ENCODE results near the gene BCAS3. TPM values are rescaled to one million over a fixed set of nuclear protein-coding genes. Genes with fewer than 3 reads are reported as not detected.
A peak's percentile ranks its signal among the peaks of the same experiment; 100 is the strongest.

The BCAS3 gene
- total and polyA plus RNA-seq, 4 donors, result 11.6 to 47.6 (median 27.4) TPM

DNA sequence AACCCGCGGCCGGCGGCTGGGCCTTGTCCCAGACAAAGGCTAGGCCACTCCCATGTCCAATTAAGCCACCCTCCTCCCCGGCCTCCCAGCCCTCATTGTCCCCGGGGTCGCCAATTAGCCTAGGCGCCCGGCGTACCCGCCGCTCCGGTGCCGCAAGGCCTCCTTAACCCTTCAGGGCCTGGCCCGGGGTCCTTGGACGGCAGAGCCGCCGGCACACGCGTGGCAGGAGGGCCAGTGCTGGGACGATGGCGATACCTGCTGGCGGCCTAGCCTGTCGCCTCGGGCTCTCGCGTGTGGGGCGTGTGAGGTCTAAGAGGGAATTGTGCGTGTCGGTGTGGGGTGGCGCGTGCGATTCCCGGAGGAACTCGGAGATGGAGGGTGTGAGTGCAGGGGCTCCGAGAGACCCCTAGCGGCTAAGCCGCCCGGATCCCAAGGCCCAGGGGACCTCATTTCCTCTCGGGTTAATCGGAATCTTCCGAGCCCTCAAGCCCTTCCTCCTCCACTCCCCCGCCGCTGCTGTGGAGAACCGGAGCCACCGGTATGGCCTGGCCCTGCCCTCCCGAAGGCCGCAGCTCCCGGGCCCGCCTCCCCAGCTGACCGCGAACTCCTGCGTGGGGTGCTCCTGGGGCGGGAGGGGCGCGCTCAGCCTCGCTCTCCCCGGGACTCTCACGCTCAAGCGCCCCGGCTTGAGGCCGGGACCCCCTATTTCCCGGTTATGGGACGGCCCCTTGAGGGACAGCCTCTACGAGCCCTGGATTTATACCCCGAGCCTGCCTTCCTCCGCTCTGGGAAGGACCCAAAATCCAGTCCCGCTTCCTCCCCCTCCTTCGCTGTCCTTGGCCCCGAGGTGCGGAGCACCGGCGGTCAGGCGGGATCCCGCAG lies 733.9 kb downstream of the BCAS3 start:
- Histone ChIP-seq H3K36me3 (ENCODE audit: control insufficient read depth in 1 of 2, insufficient read depth in 2 of 2, low read length in 1 of 2) (no peaks in the 10 kb centered on the region), H3K4me3 (ENCODE audit: low read length in 2 of 2) (peak overlapping the region; percentile 3 to 64), H3K4me1 (ENCODE audit: control insufficient read depth in 1 of 2, insufficient read depth in 2 of 2, low read length in 2 of 2) (no peaks in the 10 kb centered on the region), H3K27me3 (ENCODE audit: control insufficient read depth in 1 of 2, insufficient read depth in 2 of 2, low read length in 1 of 2) (no peaks in the 10 kb centered on the region), H3K9me3 (ENCODE audit: control insufficient read depth, low read length) (no peaks in the 10 kb centered on the region), H3K27ac (ENCODE audit: low read depth in 1 of 2, low read length in 2 of 2) (peak overlapping the region; percentile 38 to 97)
- ATAC-seq (ENCODE audit: low FRiP score) (peak; percentile 66), DNase-seq (peak; percentile 77 to 86)
- WGBS, 2 donors, result 1% methylated on average over 71 to 75 of the region's 75 CpGs
- intact Hi-C loops (cut with DNase I), result loop anchor here (2.0 to 10.0 kb wide), 5 partner anchors 81 to 689 kb away; partner anchors contain the start of gene MED13 (in 1 of the 2)

GRCh38 chr17:61412143-61412859 lies 734.6 kb downstream of the BCAS3 start:
- peak; percentile 88 to 94 for DNase-seq
- Histone ChIP-seq H3K4me3 (ENCODE audit: low read length in 2 of 2) (peak overlapping the region; percentile 29 to 64), H3K27me3 (ENCODE audit: control insufficient read depth in 1 of 2, insufficient read depth in 2 of 2, low read length in 1 of 2) (no peaks in the 10 kb centered on the region), H3K36me3 (ENCODE audit: control insufficient read depth in 1 of 2, insufficient read depth in 2 of 2, low read length in 1 of 2) (no peaks in the 10 kb centered on the region), H3K9me3 (ENCODE audit: control insufficient read depth, low read length) (no peaks in the 10 kb centered on the region), H3K4me1 (ENCODE audit: control insufficient read depth in 1 of 2, insufficient read depth in 2 of 2, low read length in 2 of 2) (no peaks in the 10 kb centered on the region), H3K27ac (ENCODE audit: low read depth in 1 of 2, low read length in 2 of 2) (peak overlapping the region; percentile 38 to 97)
- peak; percentile 90 for ATAC-seq (ENCODE audit: low FRiP score)
- WGBS, 2 donors, result 0% methylated on average over 55 to 69 of the region's 69 CpGs
- intact Hi-C loops (cut with DNase I), result loop anchor here (2.0 to 10.0 kb wide), 5 partner anchors 80 to 690 kb away; partner anchors contain the start of gene MED13 (in 1 of the 2)

- ATAC-seq (ENCODE audit: low FRiP score), result no peak
- H3K27ac ChIP-seq (ENCODE audit: low read depth in 1 of 2, low read length in 2 of 2), result peak overlapping the region; percentile 10 to 24
- H3K9me3 ChIP-seq (ENCODE audit: control insufficient read depth, low read length), result no peaks in the 10 kb centered on the region
- WGBS, 2 donors, result 12 to 16% methylated on average over 33 to 38 of the region's 38 CpGs
- peak in 1 of 2 donors; percentile 51 for DNase-seq
- H3K36me3 ChIP-seq (ENCODE audit: control insufficient read depth in 1 of 2, insufficient read depth in 2 of 2, low read length in 1 of 2), result no peaks in the 10 kb centered on the region
- H3K4me3 ChIP-seq (ENCODE audit: low read length in 2 of 2), result peak overlapping the region; percentile 29 to 64
- H3K27me3 ChIP-seq (ENCODE audit: control insufficient read depth in 1 of 2, insufficient read depth in 2 of 2, low read length in 1 of 2), result no peaks in the 10 kb centered on the region
- no peaks in the 10 kb centered on the region for H3K4me1 ChIP-seq (ENCODE audit: control insufficient read depth in 1 of 2, insufficient read depth in 2 of 2, low read length in 2 of 2)
- intact Hi-C loops (cut with DNase I), result loop anchor here (2.0 to 10.0 kb wide), 5 partner anchors 79 to 691 kb away; partner anchors contain the start of gene MED13 (in 1 of the 2)
Measured at GRCh38 chr17:61412860-61413660, 735.4 kb downstream of the BCAS3 start.

- peak in 1 of 2 donors; percentile 30 for DNase-seq
- no peaks in the 10 kb centered on the region for H3K9me3 ChIP-seq (ENCODE audit: control insufficient read depth, low read length)
- no peaks in the 10 kb centered on the region for H3K27me3 ChIP-seq (ENCODE audit: control insufficient read depth in 1 of 2, insufficient read depth in 2 of 2, low read length in 1 of 2)
- no peak overlapping the region for H3K4me3 ChIP-seq (ENCODE audit: low read length in 2 of 2)
- intact Hi-C loops (cut with DNase I), result loop anchor here (2.0 to 10.0 kb wide), 5 partner anchors 79 to 691 kb away; partner anchors contain the start of gene MED13 (in 1 of the 2)
- H3K36me3 ChIP-seq (ENCODE audit: control insufficient read depth in 1 of 2, insufficient read depth in 2 of 2, low read length in 1 of 2), result no peaks in the 10 kb centered on the region
- 87 to 92% methylated on average over 8 of the region's 8 CpGs for WGBS, 2 donors
- no peak for ATAC-seq (ENCODE audit: low FRiP score)
- no peaks in the 10 kb centered on the region for H3K4me1 ChIP-seq (ENCODE audit: control insufficient read depth in 1 of 2, insufficient read depth in 2 of 2, low read length in 2 of 2)
- H3K27ac ChIP-seq (ENCODE audit: low read depth in 1 of 2, low read length in 2 of 2), result no peak overlapping the region
Measured at GRCh38 chr17:61413661-61414126, 736.0 kb downstream of the BCAS3 start.

DNA sequence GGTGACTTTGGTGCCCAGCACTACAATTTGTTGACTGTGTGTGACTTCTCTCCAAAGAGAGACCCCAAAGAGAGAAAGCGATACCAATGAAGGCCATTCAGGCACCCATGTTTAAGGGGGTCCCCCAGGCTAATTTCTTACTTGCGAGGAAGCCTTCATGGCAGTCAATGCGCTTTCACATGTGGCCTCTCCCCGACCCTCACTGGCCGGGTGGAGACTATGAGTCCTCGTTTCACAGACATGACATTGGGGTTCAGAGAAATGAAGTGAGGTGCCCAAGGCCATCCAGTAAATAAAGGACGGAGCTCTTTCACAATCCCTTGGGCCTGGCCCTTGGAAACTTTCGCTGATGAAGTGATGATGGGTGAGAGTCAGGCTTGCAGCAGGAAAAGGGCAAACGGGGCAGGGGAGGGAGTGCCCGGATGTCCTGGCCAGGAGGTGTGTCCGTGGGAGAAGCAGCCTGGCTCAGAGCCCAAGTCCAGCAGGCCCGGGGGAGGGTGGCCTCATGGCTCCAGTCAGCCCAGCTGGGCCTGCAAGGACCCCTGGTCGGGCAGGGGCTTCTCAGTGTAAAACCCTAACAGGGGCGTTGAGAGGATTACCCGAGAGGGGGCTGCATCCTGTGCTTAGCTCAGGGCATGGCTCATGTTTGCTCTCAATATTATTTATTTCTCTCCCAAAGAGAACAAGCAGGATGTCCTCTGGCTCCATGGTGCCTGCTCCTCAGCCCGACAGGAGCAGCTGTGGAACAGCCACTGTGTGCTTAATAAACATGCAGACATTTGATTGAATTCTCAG lies 736.7 kb downstream of the BCAS3 start:
- no peaks in the 10 kb centered on the region for H3K4me1 ChIP-seq (ENCODE audit: control insufficient read depth in 1 of 2, insufficient read depth in 2 of 2, low read length in 2 of 2)
- H3K36me3 ChIP-seq (ENCODE audit: control insufficient read depth in 1 of 2, insufficient read depth in 2 of 2, low read length in 1 of 2), result no peaks in the 10 kb centered on the region
- H3K27me3 ChIP-seq (ENCODE audit: control insufficient read depth in 1 of 2, insufficient read depth in 2 of 2, low read length in 1 of 2), result no peaks in the 10 kb centered on the region
- intact Hi-C loops (cut with DNase I), result loop anchor here in 1 of 2 donors (5.0 to 10.0 kb wide), 4 partner anchors 78 to 692 kb away; partner anchors contain the start of gene MED13
- H3K27ac ChIP-seq (ENCODE audit: low read depth in 1 of 2, low read length in 2 of 2), result no peak overlapping the region
- peak; percentile 64 to 79 for DNase-seq
- 67 to 68% methylated on average over 16 of the region's 16 CpGs for WGBS, 2 donors
- no peak overlapping the region for H3K4me3 ChIP-seq (ENCODE audit: low read length in 2 of 2)
- ATAC-seq (ENCODE audit: low FRiP score), result no peak
- H3K9me3 ChIP-seq (ENCODE audit: control insufficient read depth, low read length), result no peaks in the 10 kb centered on the region

GRCh38 chr17:61414936-61415251 lies 737.2 kb downstream of the BCAS3 start:
- Histone ChIP-seq H3K27ac (ENCODE audit: low read depth in 1 of 2, low read length in 2 of 2) (no peak overlapping the region), H3K9me3 (ENCODE audit: control insufficient read depth, low read length) (no peaks in the 10 kb centered on the region), H3K4me3 (ENCODE audit: low read length in 2 of 2) (no peak overlapping the region), H3K36me3 (ENCODE audit: control insufficient read depth in 1 of 2, insufficient read depth in 2 of 2, low read length in 1 of 2) (no peaks in the 10 kb centered on the region), H3K4me1 (ENCODE audit: control insufficient read depth in 1 of 2, insufficient read depth in 2 of 2, low read length in 2 of 2) (no peaks in the 10 kb centered on the region), H3K27me3 (ENCODE audit: control insufficient read depth in 1 of 2, insufficient read depth in 2 of 2, low read length in 1 of 2) (no peaks in the 10 kb centered on the region)
- intact Hi-C loops (cut with DNase I), result loop anchor here in 1 of 2 donors (5.0 to 10.0 kb wide), 4 partner anchors 77 to 693 kb away; partner anchors contain the start of gene MED13
- DNase-seq (peak in 1 of 2 donors; percentile 68), ATAC-seq (ENCODE audit: low FRiP score) (no peak)
- WGBS, 2 donors, result 86 to 87% methylated on average over 5 of the region's 5 CpGs

DNA sequence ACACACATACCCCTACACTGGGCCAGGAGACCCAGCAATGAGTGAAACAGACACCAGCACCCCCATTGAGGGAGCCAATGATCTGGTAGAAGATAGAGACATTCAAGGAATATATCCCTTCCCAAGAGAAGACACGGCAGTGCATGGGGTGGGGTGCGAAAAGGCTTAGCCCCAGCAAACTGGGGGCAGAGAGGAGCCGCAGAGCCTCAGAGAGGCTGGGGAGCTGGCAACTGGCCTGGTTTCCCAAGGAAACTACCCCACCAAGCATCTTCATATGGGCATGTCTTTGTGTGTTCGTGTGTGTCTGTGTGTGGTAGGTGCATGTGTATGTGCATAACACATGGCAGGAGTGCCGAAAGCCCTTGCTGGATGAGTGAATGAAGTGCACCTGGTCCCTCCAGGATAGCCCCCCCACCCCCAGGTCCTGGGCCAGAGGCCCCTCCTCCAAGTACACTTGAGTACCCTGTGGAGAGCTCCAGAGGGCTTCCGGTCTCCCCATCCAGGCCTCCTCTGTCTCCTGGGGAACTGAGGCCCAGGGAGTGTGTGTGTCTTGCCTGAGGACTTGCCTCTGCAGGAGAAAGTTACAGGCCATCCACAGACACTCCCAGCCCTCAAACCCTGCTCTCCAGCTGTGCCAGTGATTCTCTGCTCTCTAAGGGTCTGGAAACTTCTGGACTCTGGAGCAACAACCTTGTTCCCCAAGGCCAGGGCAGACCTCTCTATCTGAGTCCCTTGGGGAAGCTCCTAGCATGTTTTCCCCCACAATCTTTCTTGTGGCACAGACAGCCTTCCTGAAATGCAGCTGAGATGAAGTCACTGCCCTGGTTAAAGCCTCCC lies 737.9 kb downstream of the BCAS3 start:
- Histone ChIP-seq H3K9me3 (ENCODE audit: control insufficient read depth, low read length) (no peaks in the 10 kb centered on the region), H3K4me1 (ENCODE audit: control insufficient read depth in 1 of 2, insufficient read depth in 2 of 2, low read length in 2 of 2) (no peaks in the 10 kb centered on the region), H3K27ac (ENCODE audit: low read depth in 1 of 2, low read length in 2 of 2) (peak overlapping the region in 1 of 2 donors; percentile 56), H3K36me3 (ENCODE audit: control insufficient read depth in 1 of 2, insufficient read depth in 2 of 2, low read length in 1 of 2) (no peaks in the 10 kb centered on the region), H3K4me3 (ENCODE audit: low read length in 2 of 2) (no peak overlapping the region), H3K27me3 (ENCODE audit: control insufficient read depth in 1 of 2, insufficient read depth in 2 of 2, low read length in 1 of 2) (no peaks in the 10 kb centered on the region)
- WGBS, 2 donors, result 95 to 97% methylated on average over 6 of the region's 6 CpGs
- intact Hi-C loops (cut with DNase I), result loop anchor here (2.0 to 10.0 kb wide), 2 partner anchors 73 to 649 kb away; partner anchors contain the start of gene MED13 (in 1 of the 2)
- DNase-seq (peak in 1 of 2 donors; percentile 70), ATAC-seq (ENCODE audit: low FRiP score) (no peak)
